ENCODE measurements around the gene MRTFA.
"Not testable (repeated sequence)": the region's sequence is repeated elsewhere in the genome, so short reads cannot be mapped to it uniquely, and the experiment has no call there.

Gene MRTFA

GRCh38 chr22:40625794-40626193 lies 10.7 kb downstream of the MRTFA start:
- not testable (repeated sequence) for DNase-seq

- not testable (repeated sequence) for DNase-seq
Measured at GRCh38 chr22:40625281-40625680, 11.2 kb downstream of the MRTFA start.

- no peak for DNase-seq
Measured at GRCh38 chr22:40624770-40625169, 11.7 kb downstream of the MRTFA start.

- DNase-seq, result no peak
Measured at GRCh38 chr22:40621309-40622151, 15.0 kb downstream of the MRTFA start.

- no peak for DNase-seq
Measured at GRCh38 chr22:40620464-40621046, 16.0 kb downstream of the MRTFA start.

GRCh38 chr22:40618400-40618799 lies 18.1 kb downstream of the MRTFA start:
- no peak for DNase-seq

GRCh38 chr22:40616578-40616977 lies 19.9 kb downstream of the MRTFA start:
- DNase-seq, result no peak

- no peak for DNase-seq
Measured at GRCh38 chr22:40613067-40613466, 23.5 kb downstream of the MRTFA start.

- no peak for DNase-seq
Measured at GRCh38 chr22:40612291-40612751, 24.2 kb downstream of the MRTFA start.

GRCh38 chr22:40611606-40612005 lies 24.9 kb downstream of the MRTFA start:
- no peak for DNase-seq

- no peak for DNase-seq
Measured at GRCh38 chr22:40610329-40610850, 26.1 kb downstream of the MRTFA start.

- no peak for DNase-seq
Measured at GRCh38 chr22:40609216-40609615, 27.3 kb downstream of the MRTFA start.

GRCh38 chr22:40607506-40607905 lies 29.0 kb downstream of the MRTFA start:
- DNase-seq, result no peak

GRCh38 chr22:40606306-40606705 lies 30.2 kb downstream of the MRTFA start:
- DNase-seq, result no peak

GRCh38 chr22:40605761-40606160 lies 30.8 kb downstream of the MRTFA start:
- no peak for DNase-seq

- DNase-seq, result no peak
Measured at GRCh38 chr22:40603088-40603605, 33.4 kb downstream of the MRTFA start.

GRCh38 chr22:40602231-40602630 lies 34.3 kb downstream of the MRTFA start:
- no peak for DNase-seq

GRCh38 chr22:40599731-40600130 lies 36.8 kb downstream of the MRTFA start:
- no peak for DNase-seq

- not testable (repeated sequence) for DNase-seq
Measured at GRCh38 chr22:40598712-40599111, 37.8 kb downstream of the MRTFA start.

- DNase-seq, result no peak
Measured at GRCh38 chr22:40597526-40598430, 38.7 kb downstream of the MRTFA start.

- no peak for DNase-seq
Measured at GRCh38 chr22:40595497-40596234, 40.9 kb downstream of the MRTFA start.

GRCh38 chr22:40594924-40595323 lies 41.6 kb downstream of the MRTFA start:
- DNase-seq, result no peak

Data from CD4-positive, alpha-beta T cell treated with Interleukin-17A for 1 hour (primary cell).